ENCODE data around the gene PLEKHB2.
"Not testable (repeated sequence)": the region's sequence is repeated elsewhere in the genome, so short reads cannot be mapped to it uniquely, and the experiment has no call there.

DNA sequence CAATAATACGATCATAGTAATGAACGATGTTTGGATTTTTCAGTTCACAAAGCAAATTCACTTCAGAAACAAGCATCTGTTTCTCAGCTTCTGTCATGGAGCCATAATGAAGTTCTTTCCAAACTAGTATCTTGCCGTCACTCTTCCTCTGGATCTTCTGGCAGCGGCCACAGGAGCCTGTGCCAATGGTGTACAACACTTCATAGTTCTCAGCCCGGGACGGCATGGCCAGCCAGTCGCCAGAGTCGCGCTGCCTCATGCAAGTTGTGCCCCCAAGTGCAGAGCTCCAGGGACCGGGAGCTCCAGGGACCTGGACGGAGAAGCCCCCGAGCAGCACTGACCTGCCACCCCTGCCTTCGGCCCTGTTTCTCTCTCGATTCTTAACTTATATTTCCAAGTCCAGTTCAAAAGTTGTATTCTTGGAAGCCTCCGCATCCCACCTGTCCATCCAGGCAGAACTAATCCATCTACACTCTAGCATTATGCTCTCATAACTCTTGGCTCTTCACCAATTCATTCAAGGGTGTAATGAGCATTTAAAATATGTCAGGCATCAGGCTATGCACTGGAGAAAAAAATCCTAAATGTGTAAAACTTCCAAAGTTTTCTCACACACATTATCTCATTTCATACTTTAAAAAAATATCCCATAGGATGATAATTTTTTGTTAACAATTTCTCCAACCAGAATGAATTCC, 73.7 kb downstream of the PLEKHB2 start:
- not testable (repeated sequence) for TF ChIP-seq ETS1 (IDR thresholded peaks at IDR 0.05); CTCF (conservative IDR thresholded peaks at IDR 0.05; ENCODE audit: low read depth in 2 of 2); NANOG (IDR thresholded peaks at IDR 0.05; ENCODE audit: borderline replicate concordance); POLR2AphosphoS5 (IDR thresholded peaks at IDR 0.05; ENCODE audit: low read depth); EZH2phosphoT487 (IDR thresholded peaks at IDR 0.05; ENCODE audit: unreplicated experiment); ZNF114 (CRISPR knock-in tag; IDR thresholded peaks at IDR 0.05); EZH2 (IDR thresholded peaks at IDR 0.05; ENCODE audit: low read depth, unreplicated experiment); ZNF331 (CRISPR knock-in tag; IDR thresholded peaks at IDR 0.05; ENCODE audit: low read depth); REST (IDR thresholded peaks at IDR 0.05; ENCODE audit: unreplicated experiment)

Measured in GM23338 (cell line).